HepG2 (cell line): ENCODE results near the gene YWHAB. TPM values are rescaled to one million over a fixed set of nuclear protein-coding genes. Genes with fewer than 3 reads are reported as not detected.

Source experiments
- ATM ChIP-seq: fragments of 450-650 bp; IDR thresholded peaks from 2 replicates; pipeline ENCODE4 v1.7.1; 2017; ENCODE audit warnings: mild to moderate bottlenecking, borderline replicate concordance
- HNF1B ChIP-seq: sonication (generic); formaldehyde crosslinking; IDR thresholded peaks from 2 replicates; pipeline ENCODE4 v1.5.1; 2020; ENCODE audit warnings: mild to moderate bottlenecking, moderate library complexity, missing genetic modification reagents
- JDP2 ChIP-seq: sonication (generic); formaldehyde crosslinking; IDR thresholded peaks from 2 replicates; pipeline ENCODE4 v1.8.1; 2022; ENCODE audit warnings: missing genetic modification reagents, borderline replicate concordance
- KAT7 ChIP-seq: IDR thresholded peaks from 2 replicates; pipeline ENCODE4 v1.6.1; 2018; ENCODE audit warnings: borderline replicate concordance, missing compliant biosample characterization
- KLF6 ChIP-seq: IDR thresholded peaks from 2 replicates; pipeline ENCODE4 v1.8.0; 2016; ENCODE audit warnings: missing biosample characterization, missing genetic modification reagents
- MAZ ChIP-seq, 2 experiments: sonication (generic) in 1 of 2; formaldehyde crosslinking in 1 of 2; IDR thresholded peaks; 2 replicates each; pipeline versions ENCODE4 v1.5.0 to v1.6.1; 2012 to 2020; ENCODE audit warnings: low read depth in 2 of 2, mild to moderate bottlenecking in 2 of 2, borderline replicate concordance in 1 of 2, improper control_type of control experiment in 1 of 2, low read length in 1 of 2, missing genetic modification reagents in 1 of 2, moderate library complexity in 1 of 2
- MXD1 ChIP-seq: sonication (generic); formaldehyde crosslinking; IDR thresholded peaks from 2 replicates; pipeline ENCODE4 v1.4.0; 2020; ENCODE audit warnings: mild to moderate bottlenecking, missing genetic modification reagents
- NR2F1 ChIP-seq, 2 experiments: fragments of 450-650 bp in 1 of 2; formaldehyde crosslinking in 1 of 2; IDR thresholded peaks; 2 replicates each; pipeline versions ENCODE4 v1.5.0 to v1.6.1; 2016 to 2020; ENCODE audit warnings: mild to moderate bottlenecking in 1 of 2, missing compliant biosample characterization in 1 of 2, missing genetic modification reagents in 1 of 2, moderate library complexity in 1 of 2
- NR2F6 ChIP-seq, 2 experiments: IDR thresholded peaks; 2 replicates each; pipeline ENCODE4 v1.6.1; 2016; ENCODE audit warnings: antibody characterized with exemption in 1 of 2, mild to moderate bottlenecking in 1 of 2
- ONECUT2 ChIP-seq: sonication (generic); formaldehyde crosslinking; IDR thresholded peaks from 2 replicates; pipeline ENCODE4 v1.4.0; 2020; ENCODE audit warnings: missing genetic modification reagents
- PHF20 ChIP-seq: sonication (generic); formaldehyde crosslinking; IDR thresholded peaks from 2 replicates; pipeline ENCODE4 v1.5.0; 2020; ENCODE audit warnings: mild to moderate bottlenecking, missing genetic modification reagents
- RAD21 ChIP-seq: fragments of 450-650 bp; formaldehyde crosslinking; IDR thresholded peaks from 2 replicates; pipeline ENCODE4 v1.5.0; 2020; ENCODE audit warnings: mild to moderate bottlenecking
- SSRP1 ChIP-seq: IDR thresholded peaks from 2 replicates; pipeline ENCODE4 v1.6.1; 2016; ENCODE audit warnings: control low read depth
- ZBED4 ChIP-seq: sonication (generic); formaldehyde crosslinking; IDR thresholded peaks from 2 replicates; pipeline ENCODE4 v1.4.0; 2020; ENCODE audit warnings: missing genetic modification reagents, borderline replicate concordance
- ZNF12 ChIP-seq: sonication (generic); formaldehyde crosslinking; IDR thresholded peaks from 2 replicates; pipeline ENCODE4 v1.5.0; 2020; ENCODE audit warnings: missing genetic modification reagents
- ZNF24 ChIP-seq: fragments of 450-650 bp; IDR thresholded peaks from 2 replicates; pipeline ENCODE4 v1.6.1; 2017; ENCODE audit warnings: antibody characterized with exemption, mild to moderate bottlenecking
- ZNF296 ChIP-seq: sonication (generic); formaldehyde crosslinking; conservative IDR thresholded peaks from 2 replicates; pipeline ENCODE4 v1.5.0; 2020; ENCODE audit warnings: mild to moderate bottlenecking, missing genetic modification reagents
- ZNF329 ChIP-seq: sonication (generic); formaldehyde crosslinking; IDR thresholded peaks from 2 replicates; pipeline ENCODE4 v1.9.0; 2021; ENCODE audit warnings: low read depth, mild to moderate bottlenecking, missing genetic modification reagents
- ZNF382 ChIP-seq: sonication (generic); formaldehyde crosslinking; IDR thresholded peaks from 2 replicates; pipeline ENCODE4 v1.5.0; 2020; ENCODE audit warnings: missing genetic modification reagents, mild to moderate bottlenecking, borderline replicate concordance
- ZNF484 ChIP-seq: sonication (generic); formaldehyde crosslinking; IDR thresholded peaks from 2 replicates; pipeline ENCODE4 v1.5.1; 2020; ENCODE audit warnings: mild to moderate bottlenecking, low read depth, missing genetic modification reagents, borderline replicate concordance
- ZNF614 ChIP-seq: IDR thresholded peaks from 2 replicates; pipeline ENCODE4 v1.6.1; 2018; ENCODE audit warnings: missing biosample characterization, missing genetic modification reagents, inconsistent platforms, borderline replicate concordance
- ZNF800 ChIP-seq: sonication (generic); formaldehyde crosslinking; IDR thresholded peaks from 2 replicates; pipeline ENCODE4 v1.4.0; 2020; ENCODE audit warnings: missing genetic modification reagents
- polyA plus RNA-seq, 8 experiments: library from polyadenylated mRNA; depleted of rRNA in 3 of 8; stranded (reverse) in 7 of 8; unstranded in 1 of 8; fragments of >200 nt; fragmentation: Illumina TruSeq in 4 of 8; extraction: Trizol in 4 of 8; gene quantifications; 2 replicates each; pipeline versions ENCODE4 v1.2.1 to v1.2.3, GENCODE V29; 2011 to 2016; ENCODE audit warnings: low read depth in 4 of 8, missing spikeins in 1 of 8, mixed read lengths in 1 of 8; ENCODE audit not compliant: insufficient read depth in 1 of 8
- total RNA-seq, 5 experiments: library from RNA; depleted of rRNA; stranded (reverse); fragments of >200 nt; fragmentation: Illumina TruSeq; extraction: Trizol; gene quantifications; 2 replicates each; pipeline ENCODE4 v1.2.3, GENCODE V29; 2016; ENCODE audit warnings: low read depth in 1 of 5

Gene YWHAB
- total and polyA plus RNA-seq, 2 of the 13 experiments (the other 11 are each of a cell fraction or from before 2014, with no cell fraction given): 77.2 to 121 TPM

DNA sequence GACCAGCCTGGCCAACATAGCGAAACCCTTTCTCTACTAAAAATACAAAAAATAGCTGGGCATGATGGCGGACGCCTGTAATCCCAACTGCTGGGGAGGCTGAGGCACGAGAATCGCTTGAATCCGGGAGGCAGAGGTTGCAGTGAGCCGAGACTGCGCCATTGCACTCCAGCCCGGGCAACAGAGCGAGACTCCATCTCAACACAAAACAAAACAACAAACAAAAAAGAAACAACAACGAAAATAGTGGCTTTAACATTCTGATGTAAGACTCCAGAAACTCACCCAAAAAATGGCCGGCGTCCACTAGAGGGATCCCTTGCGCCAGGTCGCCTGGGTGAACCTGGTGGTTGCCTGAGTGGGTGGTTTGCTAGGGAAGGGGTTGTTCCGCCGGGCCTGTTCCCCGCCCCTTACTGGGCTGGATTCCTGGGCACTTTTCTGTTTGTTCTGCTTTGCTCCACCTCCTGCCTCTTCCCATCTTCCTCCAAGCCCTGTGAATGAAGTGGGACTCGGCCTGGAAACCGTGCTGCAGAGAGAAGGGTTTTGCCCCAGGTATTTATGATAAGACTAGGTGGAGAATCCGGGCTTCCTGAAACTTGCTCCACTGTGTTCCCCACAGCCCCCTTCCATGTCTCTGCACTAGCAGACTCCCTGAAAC lies 25.9 kb downstream of the YWHAB start (continued):
- TF ChIP-seq ZNF800 (CRISPR knock-in tag): peak; percentile 50; the same call in 1 of the 2 replicates
- TF ChIP-seq ZNF24: no peak
- no peak for TF ChIP-seq JDP2 (CRISPR knock-in tag)
- TF ChIP-seq RAD21 (CRISPR knock-in tag): peak; percentile 77
- no peak for TF ChIP-seq ZNF329 (CRISPR knock-in tag)
- TF ChIP-seq ZBED4 (CRISPR knock-in tag): peak; percentile 97
- peak; percentile 48 to 82; a peak in 3 of 4 replicates for TF ChIP-seq NR2F1 (CRISPR knock-in tag; IDR thresholded peaks at IDR 0.05)
- TF ChIP-seq SSRP1 (CRISPR knock-in tag): no peak
- no peak for TF ChIP-seq ZNF296
- TF ChIP-seq PHF20 (CRISPR knock-in tag): peak; percentile 58
- peak; percentile 53 for TF ChIP-seq NR2F6 (IDR thresholded peaks at IDR 0.05)
- TF ChIP-seq NR2F6 (CRISPR knock-in tag; IDR thresholded peaks at IDR 0.05): peak; percentile 87
- peak; percentile 83 for TF ChIP-seq MAZ (IDR thresholded peaks at IDR 0.05; ENCODE audit: borderline replicate concordance, low read depth, low read length)
- TF ChIP-seq MAZ (CRISPR knock-in tag; IDR thresholded peaks at IDR 0.05; ENCODE audit: low read depth): no peak; the same call in 1 of the 2 replicates
- TF ChIP-seq ATM: no peak
- TF ChIP-seq MXD1 (CRISPR knock-in tag): no peak
- TF ChIP-seq ONECUT2 (CRISPR knock-in tag): no peak
- TF ChIP-seq ZNF484 (CRISPR knock-in tag): no peak
- TF ChIP-seq ZNF614 (CRISPR knock-in tag): peak; percentile 39; the same call in 1 of the 2 replicates
- no peak for TF ChIP-seq ZNF382 (CRISPR knock-in tag)
- no peak; the same call in 1 of the 2 replicates for TF ChIP-seq KAT7
- peak; percentile 58; the same call in 1 of the 2 replicates for TF ChIP-seq HNF1B (CRISPR knock-in tag)
- TF ChIP-seq KLF6: peak; percentile 65; the same call in 1 of the 2 replicates
- 0 out of 2 replicates have a peak, but pooled peaks have one; percentile 63 for TF ChIP-seq ZNF12 (CRISPR knock-in tag)
